Mesothelial cell of epicardium (in vitro differentiated cells): ENCODE results near the gene HCN2. TPM values are rescaled to one million over a fixed set of nuclear protein-coding genes. Genes with fewer than 3 reads are reported as not detected.

ENCODE experiments used
- DNase-seq, 2 experiments: peaks; one replicate each; pipeline ENCODE4 v3.0.0; 2021; ENCODE audit warnings: low spot score in 2 of 2; ENCODE audit not compliant: unreplicated experiment in 2 of 2
- H3K27ac Mint-ChIP-seq: 2 replicates; pipeline ENCODE4 v1.8.0; 2021; ENCODE audit warnings: mixed read lengths
- H3K27me3 Mint-ChIP-seq: 2 replicates; pipeline ENCODE4 v1.8.0; 2021; ENCODE audit warnings: low read depth, mixed read lengths
- H3K36me3 Mint-ChIP-seq: 2 replicates; pipeline ENCODE4 v1.8.0; 2021; ENCODE audit warnings: mixed read lengths
- H3K4me1 Mint-ChIP-seq: 2 replicates; pipeline ENCODE4 v1.8.0; 2021; ENCODE audit warnings: mixed read lengths
- H3K4me3 Mint-ChIP-seq: 2 replicates; pipeline ENCODE4 v1.8.0; 2021; ENCODE audit warnings: mild to moderate bottlenecking, moderate library complexity, mixed read lengths
- H3K9me3 Mint-ChIP-seq: 2 replicates; pipeline ENCODE4 v1.8.0; 2021; ENCODE audit warnings: mixed read lengths
- CTCF ChIP-seq: fragments of 200-600 bp; sonication (generic); IDR thresholded peaks from one replicate; pipeline ENCODE4 v1.5.0; 2021; ENCODE audit warnings: antibody characterized with exemption; ENCODE audit not compliant: unreplicated experiment
- total RNA-seq: library from RNA; stranded (reverse); gene quantifications from 3 replicates; pipeline ENCODE4 v1.2.1, GENCODE V29; 2021

Gene HCN2
- total RNA-seq, 1 donor from 2014 or later: 1.5 TPM

- peaks cover 12% of the 10 kb centered on the region for H3K27me3 Mint-ChIP-seq
- peak within 1 kb of the TSS; percentile 87 for H3K4me3 Mint-ChIP-seq
- peaks cover 7% of the 10 kb centered on the region for H3K4me1 Mint-ChIP-seq
- H3K36me3 Mint-ChIP-seq: peaks cover 13% of the 10 kb centered on the region
- no peaks in the 10 kb centered on the region for H3K9me3 Mint-ChIP-seq
- TF ChIP-seq CTCF: no peak
- peak within 1 kb of the TSS; percentile 93 for H3K27ac Mint-ChIP-seq
- peak; percentile 93 to 97 for DNase-seq
Measured at GRCh38 chr19:633068-633785, 43.5 kb downstream of the HCN2 start, which contains the start of gene POLRMT. TSS of gene POLRMT (minus strand) at chr19:633537. CDS start at chr19:633512, 25 bp downstream.

- H3K4me3 Mint-ChIP-seq: peak overlapping the region; percentile 87
- H3K36me3 Mint-ChIP-seq: peaks cover 9% of the 10 kb centered on the region
- H3K27ac Mint-ChIP-seq: peak overlapping the region; percentile 91
- H3K4me1 Mint-ChIP-seq: peaks cover 7% of the 10 kb centered on the region
- H3K27me3 Mint-ChIP-seq: peaks cover 20% of the 10 kb centered on the region
- no peaks in the 10 kb centered on the region for H3K9me3 Mint-ChIP-seq
- DNase-seq: no peak
- TF ChIP-seq CTCF: no peak
Measured at GRCh38 chr19:633786-634639, 44.3 kb downstream of the HCN2 start.

GRCh38 chr19:634975-635652 lies 45.4 kb downstream of the HCN2 start:
- peak overlapping the region; percentile 30 for H3K4me3 Mint-ChIP-seq
- peaks cover 12% of the 10 kb centered on the region for H3K4me1 Mint-ChIP-seq
- H3K9me3 Mint-ChIP-seq: no peaks in the 10 kb centered on the region
- H3K27ac Mint-ChIP-seq: no peak overlapping the region
- peaks cover 25% of the 10 kb centered on the region for H3K27me3 Mint-ChIP-seq
- H3K36me3 Mint-ChIP-seq: peaks cover 5% of the 10 kb centered on the region
- no peak for DNase-seq
- no peak for TF ChIP-seq CTCF

- peaks cover 25% of the 10 kb centered on the region for H3K27me3 Mint-ChIP-seq
- H3K36me3 Mint-ChIP-seq: no peaks in the 10 kb centered on the region
- no peak overlapping the region for H3K27ac Mint-ChIP-seq
- H3K4me3 Mint-ChIP-seq: peak overlapping the region; percentile 63
- no peak for DNase-seq
- peaks cover 10% of the 10 kb centered on the region for H3K4me1 Mint-ChIP-seq
- H3K9me3 Mint-ChIP-seq: no peaks in the 10 kb centered on the region
- TF ChIP-seq CTCF: no peak
Measured at GRCh38 chr19:638906-639252, 49.2 kb downstream of the HCN2 start.

- peaks cover 25% of the 10 kb centered on the region for H3K27me3 Mint-ChIP-seq
- H3K36me3 Mint-ChIP-seq: no peaks in the 10 kb centered on the region
- peaks cover 4% of the 10 kb centered on the region for H3K4me1 Mint-ChIP-seq
- peak within 1 kb of the TSS; percentile 63 for H3K4me3 Mint-ChIP-seq
- H3K27ac Mint-ChIP-seq: no peak within 1 kb of the TSS
- peak; percentile 88 to 92 for DNase-seq
- no peaks in the 10 kb centered on the region for H3K9me3 Mint-ChIP-seq
- TF ChIP-seq CTCF: no peak
Measured at GRCh38 chr19:639253-640160, 49.8 kb downstream of the HCN2 start, which contains the start of gene FGF22. TSS of gene FGF22 (plus strand) at chr19:639879. CDS start at chr19:639926, 47 bp downstream.
